Mammary epithelial cell (primary cell): ENCODE data around the gene FGF7.

Experiments
- CTCF ChIP-seq, 2 donors: IDR thresholded peaks in 1 of 2; conservative IDR thresholded peaks in 1 of 2; 2 replicates each; pipeline ENCODE4 v1.5.1; 2011 to 2012; ENCODE audit warnings: inconsistent platforms in 2 of 2, low read length in 2 of 2, mild to moderate bottlenecking in 2 of 2, control low read depth in 1 of 2, low read depth in 1 of 2; ENCODE audit not compliant: insufficient read depth in 1 of 2; ENCODE audit errors: extremely low read depth in 1 of 2
- EZH2 ChIP-seq: IDR thresholded peaks from 2 replicates; pipeline ENCODE4 v1.6.1; 2012; ENCODE audit warnings: low read length, inconsistent platforms, borderline replicate concordance

- TF ChIP-seq CTCF (conservative IDR thresholded peaks at IDR 0.05 in 1 of 2, IDR thresholded peaks at IDR 0.05 in 1 of 2; ENCODE audit: extremely low read depth in 1 of 2, insufficient read depth in 1 of 2, low read depth in 1 of 2, low read length in 2 of 2) = no peak
- no peak for TF ChIP-seq EZH2
Measured at GRCh38 chr15:49507261-49507660, 84.2 kb downstream of the FGF7 start.
